EH (cell line): ENCODE results near the gene ARPP19.
A peak's percentile ranks its signal among the peaks of the same experiment; 100 is the strongest.
"Not testable (repeated sequence)": the region's sequence is repeated elsewhere in the genome, so short reads cannot be mapped to it uniquely, and the experiment has no call there.

ENCODE experiments used
- DNase-seq: peaks from one replicate; pipeline ENCODE4 v3.0.0-alpha.2; 2015; ENCODE audit warnings: low read depth

Gene ARPP19

DNA sequence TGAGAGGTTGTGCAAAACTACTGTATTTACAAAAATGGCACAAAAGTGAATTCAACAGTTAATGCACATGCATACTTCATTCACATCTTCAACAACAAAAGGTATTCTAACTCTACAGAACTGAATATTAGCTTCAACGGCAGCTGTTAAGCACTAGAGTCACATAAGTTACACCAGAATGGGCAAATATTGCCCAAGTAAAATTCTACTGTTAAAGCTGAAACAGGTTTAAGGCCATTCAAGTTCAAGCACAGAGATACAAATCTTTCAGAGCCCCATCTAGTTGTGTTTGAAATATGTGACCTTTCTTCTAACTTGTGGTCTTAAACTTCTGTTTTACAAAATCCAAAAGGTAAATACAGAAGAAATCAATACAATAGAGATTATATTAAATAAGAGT lies 17.6 kb downstream of the ARPP19 start:
- not testable (repeated sequence) for DNase-seq

DNA sequence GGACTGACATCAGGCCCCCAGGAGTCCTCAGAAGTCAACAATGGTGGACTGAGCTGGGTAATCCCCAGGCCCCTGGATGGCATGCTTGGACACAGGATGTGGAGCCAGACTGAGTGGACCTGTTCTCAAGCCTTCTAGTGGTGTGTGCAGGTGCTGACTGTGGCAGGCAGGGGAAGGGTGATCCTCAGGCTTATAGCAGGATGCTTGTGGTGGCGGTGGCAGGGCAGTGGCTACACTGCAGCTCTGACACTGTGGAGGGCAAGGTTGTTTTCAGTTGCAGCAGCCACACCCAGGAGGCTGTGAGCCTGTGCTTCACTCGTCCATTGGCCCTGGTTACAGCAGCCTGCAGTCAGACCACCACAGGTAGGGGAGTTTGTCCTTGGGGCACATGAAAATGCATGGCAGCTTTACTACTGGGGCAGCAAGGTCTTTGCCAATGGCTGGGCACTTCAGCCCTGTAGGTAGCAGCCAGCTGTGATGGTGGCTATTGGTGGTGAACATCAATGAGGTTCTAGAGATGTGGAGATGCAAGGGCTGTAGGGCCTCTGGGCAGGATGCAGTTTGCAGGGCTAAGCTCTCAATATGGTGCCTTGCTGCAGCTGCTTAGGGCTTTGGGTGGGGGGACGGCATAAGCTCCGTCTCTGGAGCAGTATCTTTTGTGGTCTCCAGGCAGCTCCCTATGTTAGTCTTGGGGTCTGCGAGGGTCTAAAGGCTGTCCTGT lies 22.6 kb downstream of the ARPP19 start:
- no peak for DNase-seq

DNA sequence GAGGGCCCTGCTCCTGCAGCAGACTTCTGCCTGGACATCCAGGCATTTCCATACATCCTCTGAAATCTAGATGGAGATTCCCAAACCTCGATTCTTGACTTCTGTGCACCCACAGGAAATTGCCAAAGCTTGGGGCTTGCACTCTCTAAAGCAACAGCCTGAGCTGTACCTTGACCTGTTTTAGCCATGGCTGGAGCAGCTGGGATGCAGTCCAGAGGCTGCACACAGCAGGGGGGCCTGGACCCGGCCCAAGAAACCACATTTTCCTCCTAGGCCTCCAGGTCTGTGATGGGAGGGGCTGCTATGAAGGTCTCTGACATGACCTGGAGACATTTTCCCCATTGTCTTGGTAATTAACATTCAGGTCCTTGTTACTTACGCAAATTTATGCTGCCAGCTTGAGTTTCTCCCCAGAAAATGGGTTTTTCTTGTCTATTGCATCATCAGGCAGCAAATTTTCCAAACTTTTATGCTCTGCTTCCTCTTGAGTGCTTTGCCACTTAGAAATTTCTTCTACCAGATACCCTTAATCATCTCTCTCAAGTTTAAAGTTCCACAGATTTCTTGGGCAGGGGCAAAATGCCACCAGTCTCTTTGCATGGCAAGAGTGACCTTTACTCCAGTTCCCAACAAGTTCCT lies 28.3 kb downstream of the ARPP19 start:
- DNase-seq, result no peak

DNA sequence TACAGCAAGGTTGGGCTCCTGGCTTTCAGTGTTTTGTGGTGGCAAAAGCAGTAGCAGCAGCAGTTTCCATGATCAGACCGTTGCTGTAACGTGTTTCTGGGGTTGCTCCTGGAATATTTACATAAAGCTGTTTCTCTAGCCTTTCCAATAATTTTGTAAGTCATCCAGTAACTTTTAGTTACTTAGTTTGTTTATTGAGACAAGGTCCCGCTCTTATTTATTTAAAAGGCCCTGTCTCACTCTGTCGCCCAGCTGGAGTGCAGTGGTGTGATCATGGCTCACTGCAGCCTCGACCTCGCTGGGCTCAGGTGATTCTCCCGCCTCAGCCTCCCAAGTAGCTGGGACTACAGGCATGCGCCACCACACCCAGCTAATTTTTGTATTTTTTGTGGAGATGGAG lies 31.4 kb downstream of the ARPP19 start:
- no peak for DNase-seq

DNA sequence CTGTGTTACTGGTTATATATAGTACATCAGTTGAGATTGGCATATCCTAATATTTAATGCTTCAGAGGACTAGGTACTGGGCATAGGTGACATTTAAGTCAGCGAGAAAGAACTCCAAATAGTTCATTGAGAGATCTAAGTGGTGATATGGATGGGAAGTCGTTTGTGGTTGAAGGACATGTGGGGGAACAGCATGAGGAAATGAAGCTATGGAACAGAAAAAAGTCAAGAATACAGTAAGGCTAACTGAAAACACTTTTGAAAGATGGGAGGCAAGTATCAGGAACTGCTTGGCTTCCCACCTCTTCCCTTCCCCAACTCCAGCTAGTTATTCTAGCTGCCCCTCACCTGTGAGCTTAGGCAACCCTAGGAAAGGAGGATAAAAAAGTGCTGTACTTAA lies 36.4 kb downstream of the ARPP19 start:
- DNase-seq, result no peak

DNA sequence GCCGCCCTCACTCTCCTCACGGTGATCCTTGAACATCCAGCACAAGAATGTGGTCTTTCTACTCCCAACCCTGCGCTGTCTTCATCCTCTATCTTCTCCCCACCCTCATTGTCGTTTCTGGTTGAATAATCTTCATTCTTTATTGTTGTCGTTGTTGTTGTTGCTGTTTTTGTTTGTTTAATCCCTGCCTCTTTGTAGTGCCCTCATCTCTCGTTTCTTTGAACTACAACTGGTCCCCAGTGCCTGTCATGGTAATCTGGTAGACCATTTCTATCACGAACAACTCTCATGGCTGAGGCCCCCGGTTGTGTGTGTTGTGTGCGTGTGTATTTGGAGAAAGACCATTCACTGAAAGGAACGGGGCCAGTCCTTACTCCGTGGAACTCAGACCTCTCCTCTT lies 38.9 kb downstream of the ARPP19 start:
- no peak for DNase-seq

DNA sequence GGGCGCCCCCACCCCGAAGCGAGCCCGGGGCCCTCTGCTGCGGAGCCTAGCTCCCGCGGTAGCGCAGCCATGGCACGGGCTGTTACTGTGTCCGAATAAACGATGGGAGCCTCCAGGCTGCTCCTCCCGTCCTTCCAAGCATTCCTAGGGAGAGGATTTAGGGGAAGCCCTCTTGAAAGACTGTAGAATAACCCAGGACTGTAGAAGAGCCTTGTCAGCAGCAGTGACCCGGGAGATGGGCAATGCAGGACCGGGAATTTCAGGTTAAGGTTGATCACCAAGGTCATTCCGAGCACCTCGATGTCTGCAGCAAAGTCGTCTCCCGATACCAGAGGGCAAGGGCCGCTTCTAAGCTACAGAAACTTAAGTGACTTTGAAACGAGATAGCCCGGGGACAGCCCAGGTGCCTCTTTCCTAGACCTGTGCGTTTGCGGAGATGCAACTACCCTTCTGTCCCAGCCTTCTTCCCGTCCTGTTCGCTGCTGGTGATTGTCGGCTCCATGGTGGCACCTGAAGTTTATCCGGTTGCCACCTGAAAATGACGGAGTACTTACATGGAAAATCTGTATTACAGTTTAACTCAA lies 39.4 kb downstream of the ARPP19 start:
- DNase-seq, result no peak

DNA sequence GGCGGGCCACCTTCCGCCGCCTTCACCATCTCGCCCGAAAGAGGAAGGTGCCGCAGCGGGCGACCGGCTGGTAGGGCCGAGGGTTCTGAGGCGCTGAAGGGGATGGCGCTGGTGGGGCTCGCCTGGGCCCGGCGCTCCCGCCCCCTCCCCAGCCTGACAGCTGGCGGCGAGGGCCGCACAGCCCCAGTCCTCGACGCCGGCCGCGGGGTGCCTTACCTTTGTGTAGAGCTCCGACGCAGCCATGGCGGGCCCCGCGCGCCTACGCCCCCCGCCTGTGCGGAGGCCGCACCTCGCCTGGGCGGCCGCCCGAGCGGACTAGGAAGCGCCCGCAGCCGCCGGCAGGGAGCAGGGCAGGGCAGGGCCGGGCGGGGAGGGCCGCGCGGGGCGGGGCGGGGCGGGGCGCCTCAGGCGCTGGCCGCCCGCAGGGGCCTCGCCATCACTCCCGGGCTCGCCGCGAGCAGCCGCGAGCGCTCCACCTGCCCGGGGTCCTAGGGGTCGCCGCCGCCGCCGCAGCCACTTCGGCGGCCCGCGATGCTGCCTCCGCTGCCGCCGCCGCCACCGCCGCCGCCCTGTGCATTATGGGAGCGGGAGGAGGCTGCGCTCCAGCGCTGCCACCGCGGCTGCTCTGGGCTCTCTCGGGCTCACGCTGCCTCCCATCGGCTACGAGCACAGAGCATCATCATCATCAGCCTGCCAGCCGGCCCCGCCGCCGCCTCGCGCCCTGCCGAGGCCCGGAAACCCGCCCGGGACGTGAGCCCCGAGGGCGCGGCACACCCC lies 40.1 kb downstream of the ARPP19 start, which contains the start of gene MYO5A:
MYO5A (minus strand) TSS at position 317 of the 777 bp plus-strand sequence; CDS start at position 243, 74 bp downstream.
- peak; percentile 82 for DNase-seq

DNA sequence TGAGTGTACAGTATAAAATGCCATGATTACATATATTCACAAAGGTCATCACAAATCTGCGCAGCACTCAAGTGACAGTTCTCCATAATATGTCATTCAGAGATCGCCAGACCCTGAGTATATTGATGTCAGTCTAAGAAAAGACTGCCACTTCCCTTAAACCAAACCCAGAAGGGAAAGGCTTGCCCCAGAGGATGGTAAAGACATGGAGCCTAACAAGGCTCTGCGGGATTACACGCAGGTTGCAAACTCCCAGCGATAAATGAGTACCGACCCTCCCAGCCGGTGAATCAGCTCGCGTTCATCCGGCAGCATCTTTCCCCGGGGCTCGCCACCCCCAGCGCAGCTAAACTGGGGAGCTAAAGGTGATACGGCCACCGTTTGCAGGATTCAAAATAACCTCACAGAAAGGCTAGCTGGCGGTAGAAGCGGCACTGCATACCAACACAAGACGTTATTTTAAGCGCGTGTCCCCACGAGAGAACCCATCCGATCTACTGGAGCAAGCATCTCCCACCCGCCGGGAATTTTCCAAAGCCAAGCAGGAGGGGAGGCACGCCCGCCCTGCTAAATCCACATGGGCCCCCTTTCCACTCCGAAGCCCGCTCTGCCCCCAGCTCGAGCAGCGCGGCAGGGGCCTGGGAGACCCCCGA lies 40.8 kb downstream of the ARPP19 start:
- DNase-seq, result peak; percentile 47

DNA sequence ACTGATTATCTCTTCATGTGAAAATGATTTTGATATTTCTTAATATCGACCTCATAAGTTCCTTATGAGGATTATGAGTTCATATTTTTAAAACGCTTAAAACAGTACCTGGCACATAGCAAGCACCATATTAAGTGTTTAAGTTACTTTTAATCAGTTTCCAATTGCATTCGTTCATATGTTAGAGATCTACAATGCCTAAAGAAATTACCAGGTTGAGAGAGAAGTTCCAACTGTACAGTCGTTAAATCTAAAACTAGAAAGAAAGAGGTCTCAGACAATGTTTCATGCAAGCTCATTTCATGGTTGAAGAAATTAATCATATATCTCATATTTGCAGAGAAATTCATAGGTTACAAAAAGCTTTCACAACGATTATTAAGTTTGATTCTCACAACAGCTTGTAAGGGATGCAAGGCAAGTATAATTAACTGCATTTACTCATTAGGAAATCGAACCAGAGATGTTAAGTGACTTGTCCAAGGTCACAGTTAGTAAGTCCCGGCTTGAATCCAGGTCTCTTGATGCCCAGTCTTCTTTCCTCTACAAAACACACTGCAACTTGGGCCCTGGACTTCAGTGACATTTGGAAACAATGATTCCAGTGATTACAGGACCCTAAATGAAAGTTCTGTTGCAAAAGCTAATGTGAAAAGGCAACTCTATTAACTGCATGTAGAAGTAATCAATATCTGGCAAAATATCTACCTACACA lies 41.5 kb downstream of the ARPP19 start:
- DNase-seq, result no peak

DNA sequence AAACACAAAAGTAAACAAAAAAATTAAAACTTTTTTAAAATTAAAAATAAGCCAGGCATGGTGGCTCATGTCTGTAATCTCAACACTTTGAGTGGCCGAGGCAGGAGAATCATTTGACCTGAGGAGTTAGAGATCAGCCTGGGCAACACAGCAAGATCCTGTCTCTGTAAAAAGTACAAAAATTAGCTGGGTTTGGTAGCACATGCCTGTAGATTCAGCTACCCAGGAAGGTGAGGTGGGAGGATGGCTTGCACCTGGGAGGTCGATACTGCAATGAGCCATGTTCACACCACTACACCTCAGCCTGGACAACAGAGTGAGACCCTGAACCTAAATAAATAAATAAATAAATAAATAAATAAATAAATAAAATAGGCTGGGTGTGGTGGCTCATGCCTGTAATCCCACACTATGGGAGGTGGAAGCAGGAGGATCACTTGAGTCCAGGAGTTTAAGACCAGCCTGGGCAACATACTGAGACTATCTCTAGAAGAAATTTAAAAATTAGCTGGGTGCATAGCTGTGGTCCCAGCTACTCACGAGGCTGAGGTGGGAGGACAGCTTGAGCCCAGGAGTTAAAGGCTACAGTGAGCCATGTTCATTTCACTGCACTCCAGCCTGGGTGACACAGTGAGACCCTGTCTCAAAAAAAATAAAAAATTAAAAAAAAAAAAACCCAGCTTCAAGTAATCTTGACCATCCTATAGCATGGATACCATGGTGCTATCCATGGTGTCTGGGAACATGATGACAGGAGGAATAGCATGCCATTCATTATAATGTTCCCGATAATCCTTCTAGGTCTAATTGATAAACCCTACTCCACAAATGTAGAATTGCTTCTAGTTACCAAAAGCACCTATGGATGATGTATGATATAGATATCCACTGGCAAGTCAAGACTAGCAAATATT lies 44.4 kb downstream of the ARPP19 start:
- no peak for DNase-seq

DNA sequence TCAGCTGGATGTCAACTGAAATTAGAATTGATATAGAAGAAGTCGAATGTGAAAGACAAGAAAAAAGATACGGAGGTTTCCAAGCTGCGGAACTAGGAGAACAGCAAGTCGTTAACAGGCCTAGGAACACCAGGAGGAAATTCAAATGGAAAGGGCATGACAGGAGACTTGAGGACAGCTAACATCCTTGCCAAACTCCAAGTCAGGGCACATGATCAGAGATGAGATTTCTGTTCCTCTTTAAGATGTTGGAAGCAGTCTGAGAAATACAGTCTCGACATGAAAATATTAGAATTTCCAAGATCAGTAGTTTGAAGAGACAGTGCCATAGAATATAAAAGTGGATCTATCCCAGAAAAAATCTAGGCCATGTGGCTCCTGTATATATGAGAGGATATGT lies 45.2 kb downstream of the ARPP19 start:
- no peak for DNase-seq

DNA sequence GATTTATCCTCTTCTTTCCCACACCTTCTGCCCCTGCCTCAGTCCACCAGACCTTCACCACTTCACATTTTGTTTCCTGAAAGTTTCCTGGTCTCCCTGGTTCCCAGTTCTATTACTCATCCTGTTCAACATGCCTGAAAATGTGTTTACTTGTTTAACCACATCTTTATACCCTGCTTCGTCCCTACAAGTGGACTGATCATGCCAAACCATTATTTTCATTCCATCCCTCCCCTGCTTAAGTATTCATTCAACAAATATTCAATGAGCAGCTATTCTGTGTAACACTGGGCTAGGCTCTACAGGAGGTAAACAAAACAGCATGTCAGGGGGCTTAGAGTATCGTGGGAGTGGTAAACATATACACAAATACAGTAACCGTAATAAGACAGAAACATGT lies 45.6 kb downstream of the ARPP19 start:
- peak; percentile 91 for DNase-seq

DNA sequence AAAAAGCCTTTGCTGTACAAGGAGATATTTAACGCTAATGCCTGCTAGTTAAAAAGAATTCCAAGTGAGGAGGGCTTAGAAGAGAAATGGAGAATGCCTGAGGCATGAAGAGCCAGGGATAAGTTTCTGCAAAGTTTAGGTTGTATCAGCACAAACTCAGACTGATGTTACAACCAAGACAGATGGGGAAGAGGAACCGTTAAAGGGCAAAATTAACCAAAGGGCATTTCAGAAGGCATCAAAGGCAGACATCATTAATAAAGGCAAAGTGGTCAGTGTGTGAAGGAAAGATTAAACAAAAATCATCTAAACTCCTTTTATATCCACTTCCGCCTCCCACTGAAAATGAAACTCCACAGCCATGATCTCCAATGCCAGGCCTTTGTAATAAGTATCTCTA lies 47.1 kb downstream of the ARPP19 start:
- DNase-seq, result no peak

DNA sequence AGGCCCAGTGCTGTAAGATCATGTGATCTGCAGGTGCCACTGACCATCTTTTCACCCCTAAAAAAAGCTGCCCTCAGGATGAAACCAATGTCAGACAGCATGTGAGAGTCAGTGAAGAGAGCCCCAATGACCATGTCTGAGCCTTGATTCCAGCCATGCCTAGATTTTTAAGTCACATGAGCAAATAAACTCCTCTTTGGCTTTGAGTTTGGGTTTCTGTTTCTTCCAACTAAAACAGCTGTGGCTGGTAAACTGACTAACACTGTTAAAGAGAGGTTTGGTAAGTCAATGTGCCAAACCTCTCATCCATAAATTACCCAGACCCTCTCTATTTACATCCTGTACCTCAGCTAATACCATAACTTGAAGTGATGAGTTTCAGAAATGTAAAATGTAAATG lies 48.4 kb downstream of the ARPP19 start:
- DNase-seq, result no peak

DNA sequence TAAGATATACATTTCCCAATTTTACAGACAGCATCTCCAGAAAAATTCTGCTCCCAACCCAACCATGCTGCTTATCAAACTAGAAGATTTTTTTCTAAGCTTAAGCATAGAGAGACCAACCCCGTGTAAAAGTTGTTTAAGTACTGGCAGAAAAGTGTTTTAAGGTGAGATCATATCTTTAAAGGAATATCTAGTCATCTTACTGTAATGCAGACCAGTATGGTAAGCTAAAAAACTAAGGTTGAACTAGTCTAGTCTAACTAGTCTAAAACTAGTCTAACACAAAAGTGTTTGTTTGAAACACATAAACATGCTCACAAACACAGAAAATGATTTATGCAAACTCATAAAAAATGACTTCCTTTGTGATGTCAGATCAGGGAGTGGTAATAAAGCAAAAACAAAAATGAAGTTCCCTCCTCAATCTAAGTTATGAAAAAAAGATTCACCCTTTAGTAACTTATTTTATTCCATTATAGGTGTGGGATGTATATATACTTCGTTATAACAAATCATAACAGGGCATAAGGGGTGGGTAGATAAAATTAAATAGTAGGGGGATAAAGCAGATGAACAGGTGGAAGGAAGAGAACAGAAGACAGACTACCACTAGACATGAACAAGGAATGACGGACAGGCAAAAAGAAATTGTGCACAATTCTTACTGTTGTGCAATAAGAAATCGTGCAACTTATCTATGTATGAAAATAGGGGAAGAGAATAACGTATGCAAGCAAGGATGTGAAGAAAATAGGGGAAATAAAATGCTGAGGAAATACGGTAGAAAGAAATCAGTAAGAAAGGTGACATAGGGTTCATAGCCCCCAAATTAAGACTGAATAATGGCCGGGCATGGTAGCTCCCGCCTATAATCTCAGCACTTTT lies 50.1 kb downstream of the ARPP19 start:
- DNase-seq, result no peak

DNA sequence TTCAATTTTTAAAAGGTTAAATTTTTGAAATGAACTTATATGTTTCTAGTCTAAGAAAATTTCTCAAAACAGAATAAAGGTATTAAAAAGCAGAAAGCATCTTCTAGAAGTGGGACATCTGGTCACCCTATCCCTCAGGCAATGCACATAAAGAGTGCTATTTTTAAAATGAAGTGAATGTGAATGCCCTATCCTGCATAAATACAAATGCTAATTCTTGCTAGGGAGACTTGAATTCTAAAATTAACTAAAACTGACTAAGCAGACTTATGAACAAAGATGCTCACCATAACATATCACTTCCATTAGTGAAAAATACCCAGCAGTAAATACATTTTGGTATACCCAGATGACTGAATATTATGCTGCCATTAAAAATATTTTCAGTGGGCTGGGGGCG lies 51.8 kb downstream of the ARPP19 start:
- no peak for DNase-seq

DNA sequence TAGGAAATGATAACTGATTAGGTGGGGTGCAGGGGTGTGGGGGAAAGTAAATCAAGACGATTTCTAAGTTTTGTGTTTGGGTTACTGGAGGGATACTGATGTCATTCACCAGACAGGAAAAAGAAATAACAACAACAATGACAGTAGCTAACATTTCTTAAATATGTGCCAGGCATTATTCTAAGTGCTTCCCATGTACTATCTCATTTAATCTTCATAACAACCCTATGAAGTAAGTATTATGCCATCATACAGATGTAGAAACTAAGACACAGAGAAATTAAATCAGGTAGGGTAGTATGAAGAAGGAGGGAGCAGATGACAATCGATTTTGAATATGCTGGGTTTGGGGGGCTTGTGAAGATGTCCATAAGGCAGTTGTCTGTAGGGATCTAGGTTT lies 53.5 kb downstream of the ARPP19 start:
- no peak for DNase-seq

DNA sequence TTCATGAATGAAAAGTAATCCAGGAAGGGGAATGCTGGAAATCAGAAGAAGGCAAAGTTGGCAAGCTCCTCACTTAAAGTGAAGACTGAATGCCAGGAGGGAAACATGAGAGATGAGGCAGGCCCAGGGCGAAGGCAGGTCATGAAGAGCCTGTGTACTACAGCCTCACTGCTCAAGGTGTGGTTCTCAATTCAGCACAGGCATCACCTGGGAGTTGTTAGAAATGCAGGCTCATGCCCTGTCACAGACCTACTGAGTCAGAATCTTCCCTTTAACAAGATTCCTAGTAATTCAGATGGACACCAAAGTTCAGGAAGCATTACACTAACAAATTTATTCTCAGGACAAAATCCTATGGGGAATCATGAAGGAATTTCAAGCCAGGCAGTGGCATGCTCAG lies 54.3 kb downstream of the ARPP19 start:
- no peak for DNase-seq
